ENCODE results near the gene EPM2A. TPM values are rescaled to one million over a fixed set of nuclear protein-coding genes. Genes with fewer than 3 reads are reported as not detected.

Gene EPM2A
- polyA plus RNA-seq, 2 of the 4 experiments (the other 2 are of a cell fraction), result 2.4 to 3.0 TPM

- no peak for DNase-seq (ENCODE audit: low read depth in 1 of 2, low spot score in 1 of 2)
- no peaks in the 10 kb centered on the region for H3K9me3 ChIP-seq
- POLR2A ChIA-PET, result no interaction called here
- FAIRE-seq, result no peak
- CTCF ChIA-PET, result interaction anchor here (3.5 kb wide), 1 partner anchor 10 kb away, joined by 13 read pairs; no protein-coding TSS in a partner anchor
- no peak overlapping the region for H3K27ac ChIP-seq
- no peaks in the 10 kb centered on the region for H3K4me1 ChIP-seq
- TF ChIP-seq HOXB5 (CRISPR knock-in tag; IDR thresholded peaks at IDR 0.05) (no peak), RFX5 (IDR thresholded peaks at IDR 0.05) (no peak)
- no peak for ATAC-seq
- WGBS (ENCODE audit: missing lambda C conversion rate), result 69% methylated on average over 1 of the region's 1 CpG
- H3K4me2 ChIP-seq, result no peak overlapping the region
- H3K4me3 ChIP-seq, result no peak overlapping the region
These were observed 112.1 kb downstream of the EPM2A start for GRCh38 chr6:145623231-145623630.

GRCh38 chr6:145621776-145622175 is 113.5 kb downstream of the EPM2A start:
- 62% methylated on average over 1 of the region's 1 CpG for WGBS (ENCODE audit: missing lambda C conversion rate)
- no peak for ATAC-seq
- Histone ChIP-seq H3K27ac (no peak overlapping the region), H3K4me2 (no peak overlapping the region), H3K4me1 (no peaks in the 10 kb centered on the region), H3K4me3 (no peak overlapping the region), H3K9me3 (no peaks in the 10 kb centered on the region)
- FAIRE-seq, result no peak
- no peak for DNase-seq (ENCODE audit: low read depth in 1 of 2, low spot score in 1 of 2)
- CTCF ChIA-PET, result no interaction called here
- TF ChIP-seq USF2 (IDR thresholded peaks at IDR 0.05) (no peak), ATOH8 (CRISPR knock-in tag; IDR thresholded peaks at IDR 0.05; ENCODE audit: low read depth) (no peak), HDAC2 (IDR thresholded peaks at IDR 0.05) (no peak), HEYL (CRISPR knock-in tag; IDR thresholded peaks at IDR 0.05) (no peak), NR3C1 (IDR thresholded peaks at IDR 0.05) (no peak)
- POLR2A ChIA-PET, result no interaction called here

- ATAC-seq (no peak), FAIRE-seq (no peak), DNase-seq (ENCODE audit: low read depth in 1 of 2, low spot score in 1 of 2) (no peak)
- Histone ChIP-seq H3K4me1 (no peaks in the 10 kb centered on the region), H3K27ac (no peak overlapping the region), H3K4me2 (no peak overlapping the region), H3K9me3 (no peaks in the 10 kb centered on the region), H3K4me3 (no peak overlapping the region)
- TF ChIP-seq POLR2A (IDR thresholded peaks at IDR 0.05; ENCODE audit: low read length) (no peak), MAFK (IDR thresholded peaks at IDR 0.05; ENCODE audit: partially characterized antibody) (no peak), HOXA7 (CRISPR knock-in tag; IDR thresholded peaks at IDR 0.05) (no peak), RNF2 (IDR thresholded peaks at IDR 0.05; ENCODE audit: borderline replicate concordance, low read depth) (no peak), RAD21 (conservative IDR thresholded peaks at IDR 0.05 in 1 of 2, IDR thresholded peaks at IDR 0.05 in 1 of 2) (no peak), RFX5 (IDR thresholded peaks at IDR 0.05) (no peak), KDM5A (IDR thresholded peaks at IDR 0.05) (no peak), NR3C1 (IDR thresholded peaks at IDR 0.05) (no peak), EP300 (IDR thresholded peaks at IDR 0.05) (no peak), FOXS1 (CRISPR knock-in tag; IDR thresholded peaks at IDR 0.05) (no peak), HDAC2 (IDR thresholded peaks at IDR 0.05) (no peak), BHLHE40 (IDR thresholded peaks at IDR 0.05; ENCODE audit: low read depth, low read length) (no peak), RCOR1 (IDR thresholded peaks at IDR 0.05; ENCODE audit: low read depth, low read length) (no peak), ZSCAN20 (CRISPR knock-in tag; IDR thresholded peaks at IDR 0.05) (no peak), CHD4 (IDR thresholded peaks at IDR 0.05; ENCODE audit: borderline replicate concordance) (no peak), HOXB5 (CRISPR knock-in tag; IDR thresholded peaks at IDR 0.05) (no peak), MYC (IDR thresholded peaks at IDR 0.05; ENCODE audit: borderline replicate concordance, low read length) (no peak)
- ChIA-PET POLR2A (no interaction called here), CTCF (no interaction called here)
- WGBS (ENCODE audit: missing lambda C conversion rate), result 83% methylated on average over 7 of the region's 7 CpGs
These were observed 115.2 kb downstream of the EPM2A start for GRCh38 chr6:145620088-145620487.

- CTCF ChIA-PET, result no interaction called here
- no peak for DNase-seq (ENCODE audit: low read depth in 1 of 2, low spot score in 1 of 2)
- Histone ChIP-seq H3K4me3 (no peak overlapping the region), H3K4me1 (no peaks in the 10 kb centered on the region), H3K27ac (no peak overlapping the region), H3K4me2 (no peak overlapping the region), H3K9me3 (no peaks in the 10 kb centered on the region)
- 36% methylated on average over 1 of the region's 1 CpG for WGBS (ENCODE audit: missing lambda C conversion rate)
- POLR2A ChIA-PET, result no interaction called here
- no peak for FAIRE-seq
- no peak for ATAC-seq
- TF ChIP-seq ZFP36 (IDR thresholded peaks at IDR 0.05; ENCODE audit: borderline replicate concordance, partially characterized antibody) (no peak), NR3C1 (IDR thresholded peaks at IDR 0.05) (no peak), CBX8 (IDR thresholded peaks at IDR 0.05) (no peak), MAFK (IDR thresholded peaks at IDR 0.05; ENCODE audit: partially characterized antibody) (no peak), ELK1 (IDR thresholded peaks at IDR 0.05; ENCODE audit: low read depth, low read length) (no peak), POLR2AphosphoS2 (conservative IDR thresholded peaks at IDR 0.05; ENCODE audit: low read length) (no peak), MAX (IDR thresholded peaks at IDR 0.05) (no peak), BHLHE40 (IDR thresholded peaks at IDR 0.05; ENCODE audit: low read depth, low read length) (no peak), SMC3 (IDR thresholded peaks at IDR 0.05) (no peak), KDM5A (IDR thresholded peaks at IDR 0.05) (no peak), JUN (IDR thresholded peaks at IDR 0.05) (no peak), HOXB13 (CRISPR knock-in tag; IDR thresholded peaks at IDR 0.05; ENCODE audit: low read depth) (no peak), NFE2L2 (conservative IDR thresholded peaks at IDR 0.05; ENCODE audit: low read length) (no peak), RARB (CRISPR knock-in tag; IDR thresholded peaks at IDR 0.05) (no peak), ZC3H11A (IDR thresholded peaks at IDR 0.05) (no peak), PHF8 (IDR thresholded peaks at IDR 0.05; ENCODE audit: borderline replicate concordance, low read depth) (no peak), TFCP2L1 (CRISPR knock-in tag; IDR thresholded peaks at IDR 0.05) (no peak), ZSCAN20 (CRISPR knock-in tag; IDR thresholded peaks at IDR 0.05) (no peak)
These were observed 125.8 kb downstream of the EPM2A start for GRCh38 chr6:145609521-145609920.

Measured in A549 (cell line).